Mesenchymal stem cell (in vitro differentiated cells and primary cell): ENCODE data around the gene TFG.

Experiments used
- DNase-seq: peaks from one replicate; pipeline ENCODE4 v3.0.0-alpha.2; 2013
- H2AFZ ChIP-seq: one replicate; pipeline ENCODE4 v1.6.1; 2013; ENCODE audit warnings: low read depth, mild to moderate bottlenecking, control low read depth, inconsistent platforms, low read length, moderate library complexity
- H2AK5ac ChIP-seq: 2 replicates; pipeline ENCODE4 v1.6.1; 2013; ENCODE audit warnings: low read length, moderate library complexity, mild to moderate bottlenecking, inconsistent platforms; ENCODE audit not compliant: severe bottlenecking
- H2BK120ac ChIP-seq: one replicate; pipeline ENCODE4 v1.6.1; 2013; ENCODE audit warnings: low read depth, mild to moderate bottlenecking, inconsistent platforms, low read length, moderate library complexity
- H2BK12ac ChIP-seq, 2 experiments: one replicate each; pipeline ENCODE4 v1.6.1; 2013; ENCODE audit warnings: inconsistent platforms in 2 of 2, low read length in 2 of 2, mild to moderate bottlenecking in 2 of 2, moderate library complexity in 2 of 2, control low read depth in 1 of 2
- H2BK15ac ChIP-seq: one replicate; pipeline ENCODE4 v1.6.1; 2013; ENCODE audit warnings: mild to moderate bottlenecking, low read depth, inconsistent platforms; ENCODE audit not compliant: poor library complexity, severe bottlenecking
- H2BK5ac ChIP-seq: 2 replicates; pipeline ENCODE4 v1.6.1; 2013; ENCODE audit warnings: low read depth, mild to moderate bottlenecking, low read length, control low read depth, inconsistent platforms; ENCODE audit not compliant: poor library complexity, severe bottlenecking
- H3K14ac ChIP-seq, 2 experiments: one replicate each; pipeline ENCODE4 v1.6.1; 2013; ENCODE audit warnings: inconsistent platforms in 2 of 2, low read length in 2 of 2, control low read depth in 1 of 2, mild to moderate bottlenecking in 1 of 2, moderate library complexity in 1 of 2
- H3K18ac ChIP-seq, 2 experiments: one replicate each; pipeline ENCODE4 v1.6.1; 2013; ENCODE audit warnings: inconsistent platforms in 2 of 2, low read length in 2 of 2, control low read depth in 1 of 2, low read depth in 1 of 2, mild to moderate bottlenecking in 1 of 2
- H3K23ac ChIP-seq, 2 experiments: one replicate each; pipeline ENCODE4 v1.6.1; 2013; ENCODE audit warnings: inconsistent platforms in 2 of 2, low read length in 2 of 2, mild to moderate bottlenecking in 2 of 2, moderate library complexity in 2 of 2, control low read depth in 1 of 2
- H3K27ac ChIP-seq: 2 replicates; pipeline ENCODE4 v1.5.1; 2013; ENCODE audit warnings: mild to moderate bottlenecking, moderate library complexity, low read length, control low read depth, inconsistent platforms; ENCODE audit not compliant: poor library complexity, severe bottlenecking
- H3K27me3 ChIP-seq, 2 experiments: 2 replicates each; pipeline versions ENCODE4 v1.6.1 to v1.7.0; 2013; ENCODE audit warnings: low read length in 2 of 2, mild to moderate bottlenecking in 2 of 2, moderate library complexity in 2 of 2, control low read depth in 1 of 2, inconsistent platforms in 1 of 2; ENCODE audit not compliant: control insufficient read depth in 1 of 2, insufficient read depth in 1 of 2
- H3K36me3 ChIP-seq, 2 experiments: 2 replicates each; pipeline versions ENCODE4 v1.6.1 to v1.7.0; 2013; ENCODE audit warnings: low read length in 2 of 2, control low read depth in 1 of 2, inconsistent platforms in 1 of 2, low read depth in 1 of 2, mild to moderate bottlenecking in 1 of 2; ENCODE audit not compliant: insufficient read depth in 2 of 2, control insufficient read depth in 1 of 2
- H3K4ac ChIP-seq, 2 experiments: one replicate each; pipeline ENCODE4 v1.6.1; 2013; ENCODE audit warnings: inconsistent platforms in 2 of 2, low read length in 2 of 2, mild to moderate bottlenecking in 2 of 2, moderate library complexity in 2 of 2, control low read depth in 1 of 2, low read depth in 1 of 2
- H3K4me1 ChIP-seq: 2 replicates; pipeline ENCODE4 v1.6.1; 2013; ENCODE audit warnings: low read depth, low read length, control low read depth; ENCODE audit not compliant: control insufficient read depth, insufficient read depth
- H3K4me2 ChIP-seq: 2 replicates; pipeline ENCODE4 v1.6.1; 2013; ENCODE audit warnings: low read length, mild to moderate bottlenecking, inconsistent platforms; ENCODE audit not compliant: poor library complexity, severe bottlenecking
- H3K4me3 ChIP-seq, 2 experiments: 2 replicates each; pipeline versions ENCODE4 v1.5.1 to v1.7.0; 2013; ENCODE audit warnings: low read length in 2 of 2, mild to moderate bottlenecking in 2 of 2, control low read depth in 1 of 2, low read depth in 1 of 2; ENCODE audit not compliant: insufficient read depth in 1 of 2
- H3K79me1 ChIP-seq: replicated peaks from 2 replicates; pipeline ENCODE4 v1.6.1; 2013; ENCODE audit warnings: mild to moderate bottlenecking, control low read depth, low read length, inconsistent platforms; ENCODE audit not compliant: poor library complexity, severe bottlenecking
- H3K9ac ChIP-seq: 2 replicates; pipeline ENCODE4 v1.7.0; 2013; ENCODE audit warnings: mild to moderate bottlenecking, low read length, moderate library complexity
- H3K9me3 ChIP-seq: 2 replicates; pipeline ENCODE4 v1.7.0; 2013; ENCODE audit warnings: mild to moderate bottlenecking, low read length; ENCODE audit not compliant: control insufficient read depth
- H4K8ac ChIP-seq: one replicate; pipeline ENCODE4 v1.6.1; 2013; ENCODE audit warnings: inconsistent platforms, mild to moderate bottlenecking, low read length, moderate library complexity
- H4K91ac ChIP-seq: one replicate; pipeline ENCODE4 v1.6.1; 2013; ENCODE audit warnings: mild to moderate bottlenecking, low read length, inconsistent platforms
- WGBS: methylation state at CpG from one replicate; pipeline ENCODE4 v1.1.7; 2013; ENCODE audit warnings: mixed read lengths; 5-methylcytosine and 5-hydroxymethylcytosine counted together

TFG gene

GRCh38 chr3:100732435-100732834 lies 23.1 kb downstream of the TFG start:
- Histone ChIP-seq H3K36me3 (peaks cover 10 to 96% of the 10 kb centered on the region in 2 experiments), H3K14ac (no peak overlapping the region), H2BK15ac (no peak overlapping the region), H3K4me2 (no peak overlapping the region), H3K4me3 (no peak overlapping the region), H2BK12ac (no peak overlapping the region), H3K9ac (no peak overlapping the region), H3K27me3 (no peaks in the 10 kb centered on the region), H3K9me3 (no peaks in the 10 kb centered on the region), H3K4me1 (peaks cover 1% of the 10 kb centered on the region), H2BK120ac (no peak overlapping the region), H3K79me1 (peaks cover 3% of the 10 kb centered on the region), H2BK5ac (no peak overlapping the region), H3K23ac (no peak overlapping the region), H3K4ac (no peak overlapping the region), H3K27ac (no peak overlapping the region), H2AK5ac (no peak overlapping the region), H4K91ac (no peak overlapping the region), H3K18ac (no peak overlapping the region), H2AFZ (no peak overlapping the region), H4K8ac (no peak overlapping the region)
- no CpG with 5 or more reads among the region's 3 CpGs for WGBS
- DNase-seq = no peak

GRCh38 chr3:100737334-100737733 lies 28.0 kb downstream of the TFG start:
- Histone ChIP-seq H2AK5ac (no peak overlapping the region), H3K14ac (no peak overlapping the region), H3K4me1 (peaks cover 1% of the 10 kb centered on the region), H3K79me1 (peaks cover 8% of the 10 kb centered on the region), H2BK12ac (no peak overlapping the region), H4K91ac (no peak overlapping the region), H3K9ac (peak overlapping the region; percentile 24), H2BK15ac (no peak overlapping the region), H4K8ac (no peak overlapping the region), H3K23ac (no peak overlapping the region), H3K18ac (no peak overlapping the region), H3K36me3 (peaks cover 9 to 99% of the 10 kb centered on the region in 2 experiments), H3K4ac (no peak overlapping the region), H2BK120ac (no peak overlapping the region), H3K27me3 (no peaks in the 10 kb centered on the region), H3K9me3 (no peaks in the 10 kb centered on the region), H3K4me2 (no peak overlapping the region), H2BK5ac (no peak overlapping the region), H3K27ac (no peak overlapping the region), H2AFZ (no peak overlapping the region), H3K4me3 (no peak overlapping the region)
- no CpG with 5 or more reads among the region's 2 CpGs for WGBS
- DNase-seq = peak; percentile 28

GRCh38 chr3:100740207-100740606 lies 30.9 kb downstream of the TFG start:
- 97% methylated on average over 1 of the region's 1 CpG for WGBS
- no peak overlapping the region for H4K8ac ChIP-seq

GRCh38 chr3:100743535-100743934 lies 34.2 kb downstream of the TFG start:
- Histone ChIP-seq H3K14ac (no peak overlapping the region), H4K91ac (no peak overlapping the region), H2BK12ac (no peak overlapping the region), H2BK5ac (no peak overlapping the region), H3K4ac (no peak overlapping the region), H3K36me3 (peaks cover 11 to 99% of the 10 kb centered on the region in 2 experiments), H2BK15ac (no peak overlapping the region), H3K9ac (no peak overlapping the region), H2BK120ac (no peak overlapping the region), H4K8ac (no peak overlapping the region), H2AFZ (no peak overlapping the region), H3K4me2 (no peak overlapping the region), H3K27ac (no peak overlapping the region), H3K4me3 (no peak overlapping the region), H3K23ac (no peak overlapping the region), H3K27me3 (no peaks in the 10 kb centered on the region), H2AK5ac (no peak overlapping the region), H3K18ac (no peak overlapping the region), H3K9me3 (no peaks in the 10 kb centered on the region), H3K4me1 (peaks cover 3% of the 10 kb centered on the region), H3K79me1 (peaks cover 13% of the 10 kb centered on the region)
- DNase-seq = no peak
- 100% methylated on average over 3 of the region's 3 CpGs for WGBS

More at GRCh38 chr3:100740207-100740606, 30.9 kb downstream of the TFG start:
- Histone ChIP-seq H3K14ac (no peak overlapping the region), H3K27me3 (no peaks in the 10 kb centered on the region), H2BK5ac (no peak overlapping the region), H2BK120ac (no peak overlapping the region), H2AK5ac (no peak overlapping the region), H3K79me1 (peaks cover 9% of the 10 kb centered on the region), H3K4me3 (no peak overlapping the region), H3K27ac (no peak overlapping the region), H3K9me3 (no peaks in the 10 kb centered on the region), H3K4me2 (no peak overlapping the region), H3K18ac (no peak overlapping the region), H3K4ac (no peak overlapping the region), H3K36me3 (peaks cover 13 to 99% of the 10 kb centered on the region in 2 experiments), H3K23ac (no peak overlapping the region), H2BK12ac (no peak overlapping the region), H2AFZ (no peak overlapping the region), H4K91ac (no peak overlapping the region), H3K4me1 (peaks cover 1% of the 10 kb centered on the region), H2BK15ac (no peak overlapping the region), H3K9ac (no peak overlapping the region)
- no peak for DNase-seq
